ENCODE data around the gene TMEFF2. TPM values are rescaled to one million over a fixed set of nuclear protein-coding genes. Genes with fewer than 3 reads are reported as not detected.

Gene TMEFF2
- total RNA-seq, 1 donor from 2014 or later: 4.8 TPM

DNA sequence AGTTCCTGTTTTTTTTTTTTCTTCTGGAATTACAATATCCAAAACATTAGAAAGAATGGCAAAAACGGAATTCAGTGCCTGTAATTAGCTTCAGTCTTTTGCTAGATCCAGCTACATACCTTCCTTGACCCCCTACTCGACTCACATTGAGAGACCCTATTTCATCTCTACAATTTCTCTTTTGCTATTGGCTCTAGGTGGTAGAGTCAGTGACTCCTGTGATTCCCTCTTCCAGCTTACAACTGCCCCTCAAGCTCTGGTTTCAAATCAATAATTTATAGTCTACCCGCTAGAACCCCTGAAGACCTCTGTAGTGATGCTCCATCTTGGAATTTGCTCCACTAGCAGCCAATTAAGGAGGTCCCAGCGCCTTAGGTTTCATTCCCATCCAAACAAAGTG is 125.8 kb downstream of the TMEFF2 start:
- DNase-seq (ENCODE audit: low spot score): no peak

DNA sequence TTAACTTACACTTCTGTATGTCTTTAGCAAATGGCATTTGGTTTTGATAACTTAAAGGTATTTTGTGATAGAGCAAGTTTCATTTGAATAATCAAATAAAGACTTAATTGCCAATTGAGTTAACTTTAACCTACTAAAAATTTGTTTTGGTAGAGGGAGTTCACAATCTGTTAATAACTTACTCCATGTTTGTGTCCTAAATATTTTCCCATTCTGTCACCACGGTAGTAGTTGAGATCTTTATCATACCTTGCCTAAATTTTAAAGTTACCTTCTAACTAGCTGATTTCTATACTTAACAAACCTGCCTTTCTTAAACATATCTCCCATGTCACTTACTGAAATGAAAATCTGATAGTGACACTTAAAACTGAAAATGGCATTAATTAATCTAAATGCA is 127.1 kb downstream of the TMEFF2 start:
- no peak for DNase-seq (ENCODE audit: low spot score)

DNA sequence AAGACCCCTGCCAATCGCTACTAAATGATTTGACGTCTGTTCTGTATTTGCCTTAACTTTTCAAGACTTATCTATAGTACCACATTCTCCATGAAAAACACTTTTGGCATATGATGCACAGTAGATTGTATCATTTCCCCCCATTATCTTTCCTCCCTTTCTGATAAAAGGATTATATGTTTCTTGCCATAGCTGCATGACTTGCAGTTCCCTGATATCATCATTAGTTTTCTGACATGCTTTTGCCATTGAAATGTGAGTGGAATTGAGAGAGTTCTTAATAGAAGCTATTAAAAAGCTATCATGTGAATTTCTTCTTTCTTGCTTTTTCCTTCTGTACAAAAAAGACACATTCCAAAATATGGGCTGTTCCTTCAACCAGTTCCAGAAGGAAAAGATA is 130.3 kb downstream of the TMEFF2 start:
- no peak for DNase-seq (ENCODE audit: low spot score)

DNA sequence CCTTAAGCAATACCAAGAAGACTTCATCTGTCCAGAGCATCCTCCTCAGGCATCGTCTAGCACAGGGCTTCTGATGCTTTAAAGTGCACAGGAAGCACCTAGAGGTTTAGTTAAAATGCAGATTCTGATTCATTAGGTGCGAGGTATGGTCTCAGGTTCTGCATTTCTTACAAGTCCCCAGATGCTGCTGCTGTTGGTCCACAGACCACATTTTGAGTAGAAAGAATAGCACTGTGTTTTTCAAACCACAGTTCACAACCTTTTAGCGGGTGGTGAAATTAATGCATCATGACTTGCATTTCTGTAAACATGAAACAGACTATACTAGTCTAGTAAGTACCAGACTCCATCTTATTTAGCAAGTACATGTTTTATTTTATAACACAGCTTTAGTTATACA is 134.6 kb downstream of the TMEFF2 start:
- no peak for DNase-seq (ENCODE audit: low spot score)

DNA sequence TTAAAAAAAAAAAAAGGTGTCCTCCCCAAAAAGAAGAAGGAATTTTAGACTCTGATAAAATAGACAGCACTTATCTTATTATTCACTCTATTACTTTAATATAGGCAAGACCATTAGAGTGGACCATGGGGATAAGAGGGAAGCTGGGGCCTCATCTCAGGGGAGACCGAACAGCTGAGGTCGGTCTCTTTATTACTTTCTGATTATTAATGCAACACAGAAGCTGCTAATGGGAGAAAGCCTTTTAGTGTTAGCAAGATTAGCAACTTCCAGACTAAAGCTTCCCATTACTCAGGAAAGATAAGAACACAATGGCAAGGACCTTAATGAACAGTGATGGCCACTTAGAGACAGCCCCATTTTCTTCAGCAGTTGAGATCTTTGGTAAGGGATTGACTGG is 135.5 kb downstream of the TMEFF2 start:
- no peak for DNase-seq (ENCODE audit: low spot score)

DNA sequence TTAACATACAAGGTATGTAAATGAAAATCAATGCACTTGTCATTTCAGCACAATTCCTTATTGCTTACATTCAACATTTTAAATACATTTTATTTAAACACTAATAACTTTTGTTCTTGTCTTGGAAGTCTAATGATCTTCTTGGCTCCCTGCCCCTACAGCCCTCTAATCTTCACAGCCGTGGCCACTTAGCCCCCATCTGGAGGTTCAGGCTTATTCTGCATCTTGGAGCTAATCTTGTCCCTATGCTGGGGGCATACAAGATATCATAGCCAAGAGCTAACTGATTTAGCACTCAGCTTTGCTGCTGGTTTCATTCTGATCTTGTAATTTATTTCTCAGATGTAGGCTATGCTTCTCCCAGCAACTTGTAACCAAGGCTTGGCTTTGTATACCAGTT is 140.8 kb downstream of the TMEFF2 start:
- no peak for DNase-seq (ENCODE audit: low spot score)

DNA sequence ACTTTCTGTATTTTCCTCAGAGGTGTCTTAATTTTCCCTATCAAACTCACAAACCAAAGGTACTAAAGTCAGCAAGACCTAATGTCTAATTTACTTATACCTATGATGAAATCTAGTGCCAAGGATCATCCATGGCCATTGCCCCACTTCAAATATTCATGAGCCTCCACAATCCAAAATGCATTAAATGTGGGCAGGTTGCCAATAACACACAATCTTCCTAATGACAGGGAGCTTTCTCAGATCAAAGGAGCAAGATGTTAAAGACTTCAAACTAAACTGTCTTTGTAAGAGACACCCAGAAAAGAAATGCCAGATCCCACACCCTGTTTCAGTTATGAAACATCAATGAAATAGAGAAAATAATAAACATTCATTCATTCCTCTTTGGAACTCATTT is 143.2 kb downstream of the TMEFF2 start:
- no peak for DNase-seq (ENCODE audit: low spot score)

DNA sequence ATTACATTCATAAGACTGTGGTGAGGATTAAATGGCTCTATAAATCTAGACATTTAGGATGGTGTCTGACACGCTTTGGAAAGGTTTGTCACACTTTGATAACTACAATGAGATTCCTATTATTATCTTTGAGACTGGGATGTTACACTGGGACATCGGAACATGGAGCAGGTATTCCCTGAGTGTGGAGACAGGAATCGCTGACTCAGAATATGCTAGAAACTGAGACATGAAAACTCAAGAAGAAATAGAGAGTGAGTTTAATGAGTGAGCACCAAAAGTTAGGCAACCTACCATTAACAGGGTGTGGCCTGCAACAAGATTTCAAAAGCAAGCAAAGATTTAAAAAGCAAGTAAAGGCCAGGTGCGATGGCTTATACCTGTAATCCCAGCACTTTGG is 145.4 kb downstream of the TMEFF2 start:
- DNase-seq (ENCODE audit: low spot score): no peak

DNA sequence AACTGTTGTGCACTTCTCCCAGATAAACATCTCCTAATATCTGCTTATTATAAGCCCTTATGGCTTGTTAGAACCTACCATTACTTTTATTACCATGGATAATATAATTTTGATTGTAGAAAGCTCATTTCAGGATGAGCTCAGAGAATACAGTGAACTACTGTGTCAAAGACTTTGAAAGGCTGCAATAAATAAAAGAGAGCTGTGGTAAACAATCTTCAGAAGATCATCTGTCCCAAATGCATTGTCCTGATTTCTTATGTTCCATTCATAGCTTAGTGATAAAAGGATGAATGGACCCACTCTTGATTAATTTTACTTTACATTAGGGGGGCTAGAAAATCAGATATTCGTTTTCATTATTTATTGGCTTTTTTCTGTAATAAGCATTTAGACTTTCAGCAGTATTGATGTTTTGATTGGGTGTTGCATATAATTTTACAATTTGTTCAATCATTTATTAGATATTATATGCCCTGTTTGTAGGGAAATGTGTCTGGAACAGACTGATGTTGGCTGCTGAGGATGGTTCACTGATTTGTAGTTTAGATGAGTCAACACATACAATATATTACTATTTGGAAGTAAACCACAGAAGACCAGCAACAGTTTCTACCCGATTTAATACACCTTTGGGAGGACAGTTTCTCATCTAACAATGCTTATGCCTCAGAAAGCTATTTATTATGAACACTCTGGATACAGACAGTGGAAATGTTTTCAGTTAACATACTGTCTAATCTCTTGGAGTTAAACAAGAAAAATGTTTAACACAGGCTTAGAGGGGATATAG is 147.2 kb downstream of the TMEFF2 start:
- no peak for DNase-seq (ENCODE audit: low spot score)

DNA sequence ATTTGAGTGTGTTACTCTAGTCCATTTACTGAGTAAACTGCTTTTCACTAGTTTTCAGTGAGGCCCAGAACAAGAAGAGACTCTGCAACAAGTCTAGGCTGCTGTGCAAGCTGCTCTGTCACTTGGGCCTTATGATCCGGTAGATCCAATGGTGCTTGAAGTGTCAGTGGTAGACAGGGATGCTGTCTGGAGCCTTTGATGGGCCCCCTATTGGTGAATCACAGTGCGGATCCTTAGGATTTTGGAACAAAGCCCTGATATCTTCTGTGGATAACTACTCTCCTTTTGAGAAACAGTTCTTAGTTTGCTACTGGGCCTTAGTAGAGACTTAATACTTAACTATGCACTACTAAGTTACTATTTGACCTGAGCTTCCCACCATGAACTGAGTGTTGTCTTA is 150.2 kb downstream of the TMEFF2 start:
- no peak for DNase-seq (ENCODE audit: low spot score)

DNA sequence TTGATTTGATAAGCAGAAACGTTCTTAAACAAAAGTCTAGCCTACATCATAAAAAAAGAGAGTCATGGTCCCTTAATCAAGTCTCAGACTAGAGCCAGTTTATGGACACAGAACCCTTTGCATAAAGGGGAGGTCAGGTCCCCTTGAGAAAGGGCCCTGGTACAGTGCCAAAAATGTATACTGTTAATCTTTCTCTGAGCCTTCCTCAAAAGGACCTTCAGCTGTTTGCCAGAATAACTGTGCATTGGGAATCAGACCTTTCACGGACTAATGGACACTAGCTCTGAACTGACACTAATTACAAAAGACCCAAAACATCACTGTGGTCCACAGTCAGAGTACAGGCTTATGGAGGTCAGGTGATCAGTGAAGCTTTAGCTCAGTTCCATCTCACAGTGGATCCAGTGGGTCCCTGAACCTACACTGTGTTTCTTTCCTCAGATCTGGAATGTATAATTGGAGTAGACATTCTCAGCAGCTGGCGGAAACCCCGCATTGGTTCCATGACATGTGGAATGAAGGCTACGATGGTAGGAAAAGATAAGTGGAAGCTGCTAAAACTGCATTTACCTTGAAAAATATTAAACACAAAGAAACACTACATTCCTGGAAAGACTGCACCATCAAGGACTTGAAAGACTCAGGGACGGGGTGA is 151.4 kb downstream of the TMEFF2 start:
- DNase-seq (ENCODE audit: low spot score): no peak

DNA sequence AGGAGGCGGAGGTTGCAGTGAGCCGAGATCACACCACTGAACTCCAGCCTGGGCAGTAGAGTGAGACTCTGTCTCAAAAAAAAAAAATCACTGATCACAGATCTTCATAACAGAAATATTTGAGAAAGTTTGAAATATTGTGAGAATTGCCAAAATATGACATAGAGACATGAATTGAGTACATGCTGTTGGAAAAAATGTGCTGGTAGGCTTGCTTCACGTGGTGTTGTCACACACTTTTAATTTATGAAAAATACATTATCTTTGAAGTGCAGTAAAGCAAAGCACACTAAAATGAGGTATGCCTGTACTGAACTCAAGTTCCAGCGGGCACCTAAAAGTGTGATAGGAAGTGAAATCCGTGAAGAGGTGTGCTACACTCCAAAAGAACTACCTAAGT is 152.6 kb downstream of the TMEFF2 start:
- DNase-seq (ENCODE audit: low spot score): no peak

DNA sequence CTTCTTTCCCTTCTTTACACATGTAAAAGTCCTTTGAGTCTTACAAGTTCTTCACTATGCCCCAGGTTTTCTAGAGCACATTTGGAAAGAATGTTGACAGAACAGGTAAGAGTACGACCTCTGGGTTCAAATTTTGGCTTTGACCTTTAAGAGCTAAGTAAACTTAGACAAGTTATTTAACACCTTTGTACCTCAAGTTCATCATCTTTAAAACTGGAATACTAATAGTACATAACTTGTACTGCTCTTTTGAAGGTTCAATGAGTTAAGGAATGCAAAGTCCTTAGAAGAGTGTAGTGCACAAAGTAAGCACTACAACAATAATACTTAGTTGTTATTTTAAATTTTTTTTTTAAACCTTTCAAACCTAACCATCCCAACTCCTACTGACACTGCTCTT is 156.6 kb downstream of the TMEFF2 start:
- DNase-seq (ENCODE audit: low spot score): no peak

DNA sequence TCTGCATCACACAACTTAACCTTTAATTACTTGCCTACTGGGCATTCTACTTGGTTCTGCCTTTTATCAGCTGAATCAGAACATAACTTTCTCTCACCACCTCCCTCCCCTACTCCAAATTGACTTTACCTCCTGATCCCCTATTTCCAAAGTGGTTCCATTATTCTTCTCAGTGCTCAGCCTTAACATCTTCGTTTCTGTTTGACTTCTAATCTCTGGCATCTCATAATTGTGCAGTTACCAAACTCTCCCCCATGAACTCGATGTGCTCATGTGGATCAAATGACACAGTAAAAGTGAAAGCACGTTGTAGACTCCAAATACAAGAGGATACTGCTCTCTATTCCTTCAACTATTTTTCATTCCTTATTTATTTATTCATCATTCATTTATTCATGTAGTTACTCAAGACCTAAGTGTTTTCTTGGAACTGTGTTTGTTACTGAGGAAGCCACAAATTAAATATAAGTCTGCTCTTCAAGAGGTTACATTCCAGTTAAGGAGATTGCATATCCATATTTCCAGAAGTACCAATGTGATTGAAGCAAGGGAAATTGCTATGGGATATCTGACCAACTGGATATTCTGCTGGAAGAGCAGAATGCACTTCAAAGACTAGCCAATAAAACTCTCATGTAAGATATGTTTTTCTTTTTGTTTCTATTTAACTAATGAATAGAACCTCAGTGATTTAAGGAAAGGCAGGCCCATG is 158.8 kb downstream of the TMEFF2 start:
- no peak for DNase-seq (ENCODE audit: low spot score)

DNA sequence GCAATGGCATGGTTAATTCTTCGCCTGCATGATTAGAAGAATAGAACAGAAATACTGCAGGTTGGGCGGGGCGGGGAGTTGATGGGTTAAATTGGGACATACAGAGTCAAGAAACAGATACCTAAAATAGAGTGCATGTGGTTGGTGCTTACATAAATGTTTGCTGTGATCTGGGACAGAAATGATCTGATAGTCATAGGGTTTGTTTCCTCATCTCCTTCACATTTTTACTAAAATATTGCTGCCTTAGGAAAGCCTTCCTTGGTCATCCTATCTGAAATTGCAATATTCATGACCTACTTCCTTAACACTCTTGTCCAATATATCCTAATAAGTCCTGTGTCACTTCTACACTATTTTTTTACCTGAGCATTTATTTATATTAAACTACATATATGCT is 163.9 kb downstream of the TMEFF2 start:
- no peak for DNase-seq (ENCODE audit: low spot score)

DNA sequence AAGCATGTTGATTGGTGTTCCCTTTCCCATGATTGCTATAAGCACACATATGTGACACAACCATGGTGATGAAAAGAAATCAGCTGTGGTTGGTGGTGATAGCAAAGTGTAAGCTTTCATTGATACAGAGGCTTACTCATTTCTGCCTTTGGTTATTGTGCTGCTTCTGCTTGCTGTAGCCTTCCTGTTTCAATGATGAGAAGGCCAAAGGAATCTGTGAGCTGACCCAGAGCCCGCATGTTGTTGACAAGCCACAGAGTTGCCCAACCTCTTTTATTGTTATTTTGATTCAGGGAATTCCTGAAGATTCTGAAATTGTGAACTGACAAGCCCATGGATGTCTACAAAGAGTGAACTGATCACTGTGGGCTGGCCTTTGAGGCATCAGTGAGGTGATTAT is 164.4 kb downstream of the TMEFF2 start:
- DNase-seq (ENCODE audit: low spot score): no peak

DNA sequence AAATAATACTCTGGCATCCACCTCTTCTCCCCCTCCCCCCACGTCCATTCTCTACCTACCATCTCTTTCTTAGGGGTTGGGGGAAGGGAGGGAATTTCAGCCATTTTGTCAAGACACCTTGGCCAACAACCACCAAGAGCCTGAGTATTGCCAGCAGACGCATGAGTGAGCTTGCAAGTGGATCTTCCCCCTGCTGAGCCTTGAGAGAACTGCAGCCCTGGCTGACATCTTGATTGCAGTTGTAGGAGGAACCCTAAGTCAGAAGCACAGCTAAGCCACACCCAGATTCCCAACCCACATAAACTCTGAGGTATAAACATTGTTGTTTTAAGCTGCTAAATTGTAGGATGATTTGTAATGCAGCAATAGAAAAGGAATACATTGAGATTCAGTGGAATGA is 165.6 kb downstream of the TMEFF2 start:
- no peak for DNase-seq (ENCODE audit: low spot score)

DNA sequence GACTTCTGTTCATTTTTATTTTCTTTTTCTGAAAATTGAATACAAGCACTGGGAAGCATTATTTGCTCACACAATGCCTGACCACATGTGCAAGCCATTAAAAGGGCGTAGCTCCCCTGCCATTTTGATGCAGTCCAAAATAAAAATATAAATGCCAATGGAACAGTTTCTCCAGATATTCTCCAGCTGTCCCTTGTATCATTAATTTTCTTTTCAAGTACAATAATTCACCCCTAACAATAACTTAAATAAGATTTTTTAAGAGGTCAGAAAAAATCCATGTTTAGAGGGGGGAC is 168.0 kb downstream of the TMEFF2 start:
- no peak for DNase-seq (ENCODE audit: low spot score)

DNA sequence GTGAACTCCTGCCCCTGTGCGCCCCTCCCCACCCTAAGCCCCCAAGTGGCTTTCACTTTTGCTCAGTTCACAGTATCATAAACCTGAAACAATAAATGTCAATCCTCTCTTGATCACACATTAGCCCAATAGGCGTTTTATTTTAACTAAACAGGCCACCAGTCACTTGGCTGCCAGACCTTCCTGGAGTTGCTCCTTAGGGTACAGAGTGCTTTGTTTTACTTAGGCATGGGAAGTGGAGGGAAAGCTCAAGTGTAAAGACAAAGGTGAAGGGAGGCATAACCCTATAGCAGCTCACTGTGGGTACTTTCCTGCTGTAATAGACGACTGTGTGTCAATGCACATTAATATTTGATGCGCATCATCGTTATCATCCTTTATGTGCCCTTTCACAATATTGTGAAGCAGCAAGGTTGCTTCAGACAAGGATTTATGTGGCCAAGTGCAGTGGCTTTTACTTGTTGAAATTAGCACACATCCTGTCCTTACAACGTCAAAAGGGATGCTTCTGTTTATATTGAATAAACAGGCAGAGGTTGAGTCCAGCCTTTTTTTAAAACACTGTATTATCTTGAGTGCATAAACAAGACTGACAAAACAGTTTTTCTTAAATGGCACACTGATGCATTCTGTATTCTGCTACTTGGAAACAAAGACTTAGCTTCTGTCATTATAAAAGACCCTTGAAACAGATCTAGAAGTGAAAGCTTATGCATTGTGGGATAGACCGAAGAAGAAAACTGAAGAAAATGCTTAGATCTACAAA is 168.5 kb downstream of the TMEFF2 start:
- no peak for DNase-seq (ENCODE audit: low spot score)

DNA sequence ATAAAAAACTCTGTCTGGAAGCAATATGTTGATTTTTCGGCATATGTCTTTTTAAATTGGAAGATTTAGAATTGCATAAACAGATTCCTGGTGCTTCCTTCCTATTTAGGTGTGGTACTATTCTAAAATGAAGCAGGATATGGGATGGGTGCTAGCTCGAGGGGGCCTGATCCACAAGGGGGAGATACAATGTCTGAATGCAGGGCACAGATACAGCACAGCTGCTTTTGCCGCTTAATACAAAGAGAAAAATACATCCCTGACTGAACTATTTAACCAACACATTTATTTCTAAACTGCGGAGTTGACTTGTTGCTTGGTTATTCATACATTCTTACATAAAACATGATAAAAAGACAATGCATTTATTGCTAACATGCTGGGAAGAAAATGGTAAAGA is 169.1 kb downstream of the TMEFF2 start:
- no peak for DNase-seq (ENCODE audit: low spot score)

DNA sequence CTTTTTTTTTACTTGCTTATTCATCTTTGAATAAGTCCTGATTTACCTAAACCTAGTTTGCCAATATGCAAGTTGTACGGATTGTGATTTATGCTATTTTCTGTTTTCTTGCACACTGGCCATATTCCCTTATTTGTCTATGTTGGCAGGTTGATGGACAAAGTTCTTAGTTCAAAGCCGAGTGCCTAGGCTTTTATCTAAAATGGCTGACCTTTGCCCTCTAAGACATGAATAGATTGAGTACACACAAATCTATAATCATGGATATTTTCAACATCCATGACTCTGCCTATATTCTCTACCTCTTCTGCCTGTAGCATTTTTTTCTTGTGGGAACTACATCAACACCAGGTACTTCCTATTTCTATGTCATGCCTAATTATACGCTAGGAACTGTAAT is 171.7 kb downstream of the TMEFF2 start:
- no peak for DNase-seq (ENCODE audit: low spot score)

DNA sequence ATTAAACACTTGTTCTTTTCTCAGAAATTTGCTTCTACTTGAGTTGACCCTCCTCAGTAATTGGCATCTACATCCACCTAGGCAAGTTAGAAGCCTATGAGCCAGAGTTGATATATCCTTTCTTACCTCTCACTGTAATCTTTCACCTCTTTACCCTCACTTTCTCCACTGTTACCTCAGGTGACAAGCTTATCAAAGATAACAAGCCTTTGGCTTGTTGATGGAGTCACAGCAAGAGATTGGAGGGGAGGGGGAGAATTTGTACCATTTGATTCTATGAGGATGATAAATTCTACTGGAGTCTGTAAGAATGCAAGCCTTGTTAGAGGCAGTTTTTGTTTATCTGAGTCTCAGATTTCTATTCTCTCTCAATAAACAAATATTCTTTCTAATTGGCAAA is 176.9 kb downstream of the TMEFF2 start:
- no peak for DNase-seq (ENCODE audit: low spot score)

DNA sequence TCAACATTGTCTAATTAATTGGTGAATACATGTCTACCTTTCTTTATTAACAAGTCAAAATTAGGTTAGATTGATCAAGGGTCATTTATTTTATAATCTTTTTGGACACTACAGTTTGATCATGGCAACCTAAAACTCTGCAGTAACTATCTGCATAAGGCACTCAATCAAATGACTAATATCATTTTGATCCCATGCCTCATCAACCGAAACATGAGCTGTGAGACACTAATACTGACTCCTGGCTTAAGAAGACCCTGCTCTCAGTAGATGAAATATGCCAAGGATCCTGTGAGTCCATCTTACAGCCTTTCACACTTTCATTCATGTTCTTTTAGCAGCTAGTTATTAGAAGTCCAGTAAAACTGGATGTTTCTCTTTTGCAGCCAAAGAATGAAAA is 178.5 kb downstream of the TMEFF2 start:
- no peak for DNase-seq (ENCODE audit: low spot score)

Data from ureter (tissue), 1 donor.